HG03354 (cell line): Measurements from ENCODE around the gene DAZAP2.

ENCODE experiments used
- ATAC-seq: cut with Tn5 transposase; IDR thresholded peaks from one replicate; pipeline ENCODE4 v1.9.1; 2021; ENCODE audit warnings: mild to moderate bottlenecking; ENCODE audit not compliant: unreplicated experiment, poor library complexity, severe bottlenecking

The DAZAP2 gene, protein sequence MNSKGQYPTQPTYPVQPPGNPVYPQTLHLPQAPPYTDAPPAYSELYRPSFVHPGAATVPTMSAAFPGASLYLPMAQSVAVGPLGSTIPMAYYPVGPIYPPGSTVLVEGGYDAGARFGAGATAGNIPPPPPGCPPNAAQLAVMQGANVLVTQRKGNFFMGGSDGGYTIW

DNA sequence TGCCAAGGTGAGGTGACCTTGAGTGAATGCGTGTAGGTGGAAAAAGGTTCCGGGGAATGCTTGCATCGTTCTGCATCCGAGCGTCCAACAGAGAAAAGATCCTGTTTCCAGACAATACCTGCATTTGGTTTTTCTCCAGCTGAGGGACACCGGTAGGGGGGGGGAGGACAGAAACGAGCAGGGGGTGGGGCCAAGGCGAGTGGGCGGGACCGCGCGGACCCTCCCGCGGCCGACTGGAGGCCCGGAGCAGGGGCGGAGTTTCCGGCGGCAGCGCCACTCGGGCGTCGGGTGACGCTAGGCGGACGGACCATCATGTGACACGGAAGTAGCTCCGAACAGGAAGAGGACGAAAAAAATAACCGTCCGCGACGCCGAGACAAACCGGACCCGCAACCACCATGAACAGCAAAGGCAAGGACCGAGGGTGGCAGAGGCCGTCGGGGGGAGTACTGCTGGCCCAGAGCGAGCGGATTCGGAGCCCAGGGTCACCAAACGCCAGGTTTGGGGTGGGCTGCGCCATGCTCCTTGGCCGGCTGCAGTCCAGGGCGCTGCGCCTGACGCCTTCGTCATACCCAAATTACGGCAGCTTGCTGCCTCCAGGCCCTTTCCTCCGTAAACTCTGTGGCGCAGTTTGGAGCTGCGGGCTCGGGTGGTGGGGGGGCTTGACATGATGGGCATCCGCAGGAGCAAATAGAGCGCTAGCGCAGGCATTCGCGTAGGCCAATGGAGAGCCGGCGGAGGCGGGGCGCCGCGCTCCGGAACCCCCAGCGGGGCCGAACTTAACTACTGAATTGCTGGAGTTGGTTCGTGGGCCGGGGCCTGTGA, at the start of gene DAZAP2:
Gene DAZAP2, plus strand, starts transcription at position 317 of the 825 bp plus-strand sequence. Its CDS starts 82 bp downstream, at position 399.
- ATAC-seq = peak; percentile 92

DNA sequence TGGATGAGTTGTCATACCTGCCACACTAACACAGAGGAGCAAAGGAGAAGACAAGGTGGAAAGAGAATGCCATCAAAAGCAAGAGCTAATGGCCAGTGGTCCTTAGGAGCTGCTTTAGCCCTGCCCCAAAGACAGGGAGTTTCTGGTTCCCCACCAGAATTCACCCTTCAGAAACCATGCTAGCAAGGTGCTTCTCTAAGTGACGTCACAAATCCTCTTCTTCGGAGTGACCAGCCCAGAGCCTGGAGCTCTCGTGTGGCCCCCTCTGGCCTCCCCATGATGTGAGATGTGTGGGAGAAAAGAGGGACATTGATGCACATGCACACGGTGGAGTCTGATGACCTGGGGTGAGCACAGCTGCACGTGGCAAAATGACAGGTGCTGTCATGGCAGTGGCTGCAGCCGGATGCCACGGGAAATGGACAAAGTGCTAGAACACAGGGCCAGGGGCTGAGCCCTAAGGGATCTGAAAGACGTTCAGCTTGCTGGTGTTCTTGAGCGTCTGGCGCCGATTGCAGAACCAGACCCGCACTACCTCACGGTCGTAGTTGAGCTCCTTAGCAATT, 48.8 kb upstream of the DAZAP2 start:
- no peak for ATAC-seq

DNA sequence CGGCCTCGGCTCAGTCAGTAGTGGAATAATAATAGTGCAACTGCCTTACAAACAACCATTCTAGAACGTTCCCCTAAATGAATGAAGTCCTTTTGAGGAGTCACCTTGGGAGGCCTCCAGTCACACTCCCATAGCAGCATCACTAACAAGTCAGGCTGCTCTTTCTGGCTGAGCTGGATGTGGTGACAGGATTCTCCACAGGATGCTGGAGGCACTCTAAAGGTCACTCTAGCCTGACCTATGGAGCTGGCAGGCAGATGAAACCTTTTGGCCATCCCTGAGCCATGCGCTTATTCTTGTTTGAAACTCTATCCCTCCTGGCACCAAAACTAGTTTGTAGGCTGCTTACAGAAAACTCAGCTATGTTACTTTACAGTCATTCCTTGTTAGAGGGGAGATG, 47.8 kb upstream of the DAZAP2 start:
- ATAC-seq = no peak

DNA sequence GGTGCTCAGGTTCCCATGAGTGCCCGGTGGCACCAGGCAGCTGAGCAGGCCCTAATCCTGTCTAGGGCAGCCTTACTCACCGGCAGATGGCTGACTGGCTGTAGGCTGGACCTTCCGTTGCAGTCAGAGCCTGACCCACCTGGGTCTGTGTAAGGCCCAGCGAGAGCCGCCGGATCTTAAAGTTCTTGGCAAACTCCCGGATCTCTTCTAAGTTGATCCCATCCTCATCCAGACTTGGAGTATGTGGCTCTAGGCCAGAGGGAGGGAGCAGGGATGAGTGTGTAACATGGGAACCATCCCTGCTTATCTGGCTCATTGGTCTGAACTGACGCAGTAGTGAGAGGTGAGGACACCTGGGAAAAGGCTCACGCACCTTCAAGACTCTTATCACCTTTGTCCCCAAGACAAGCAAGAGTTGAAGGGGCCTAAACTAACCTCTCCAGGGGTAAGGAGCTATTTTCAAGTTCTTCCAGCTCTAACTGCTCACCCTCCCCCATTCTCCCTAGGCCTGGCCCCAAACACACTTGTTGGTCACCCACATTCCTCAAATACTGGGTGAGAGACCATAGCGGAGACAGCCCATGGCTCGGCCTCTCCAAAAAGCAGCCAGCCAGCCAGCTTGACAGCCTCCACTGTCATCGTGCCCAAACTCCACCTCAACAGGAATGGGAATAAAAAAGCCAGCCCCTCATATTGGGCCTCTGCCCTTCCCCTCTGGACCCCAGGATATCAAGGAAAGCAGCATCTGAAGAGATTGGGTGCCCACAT, 46.9 kb upstream of the DAZAP2 start:
- no peak for ATAC-seq

DNA sequence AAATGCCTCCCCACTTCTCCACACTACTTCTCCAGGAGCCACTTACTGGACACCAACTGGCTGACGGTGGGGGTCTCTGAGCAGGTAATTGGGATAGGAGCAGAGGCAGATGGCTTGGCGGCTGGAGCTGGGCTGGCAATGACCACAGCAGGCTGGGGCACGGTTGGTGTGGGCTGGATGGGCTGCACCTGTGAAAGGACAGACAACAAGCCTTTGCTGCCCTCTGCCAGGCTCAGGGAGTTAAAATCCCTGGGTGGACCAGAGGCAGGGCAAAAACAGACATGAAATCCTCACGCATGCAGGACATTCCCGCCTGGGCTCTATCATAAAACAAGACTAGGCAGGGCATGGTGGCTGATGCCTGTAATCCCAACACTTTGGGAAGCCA, 46.3 kb upstream of the DAZAP2 start:
- ATAC-seq = no peak

DNA sequence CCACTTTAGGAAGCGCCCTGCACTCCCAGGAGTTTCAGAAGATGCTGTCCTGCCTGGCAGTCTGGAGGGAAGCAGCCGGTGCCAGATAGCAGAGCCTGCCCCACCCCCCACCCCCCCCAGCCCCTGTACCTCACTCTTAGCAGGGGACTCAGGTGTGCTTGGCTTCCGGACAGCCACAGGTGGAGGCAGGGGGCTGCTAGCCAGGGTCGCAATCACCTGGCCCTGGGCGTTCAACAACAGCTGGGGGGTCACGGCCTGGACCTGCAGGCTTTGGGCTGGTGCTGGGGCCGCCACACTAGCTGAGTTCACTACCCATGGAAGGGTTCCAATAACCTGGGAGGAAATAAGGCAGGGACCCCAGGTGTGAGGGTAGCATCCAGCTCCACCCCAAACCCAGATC, 42.8 kb upstream of the DAZAP2 start:
- no peak for ATAC-seq

DNA sequence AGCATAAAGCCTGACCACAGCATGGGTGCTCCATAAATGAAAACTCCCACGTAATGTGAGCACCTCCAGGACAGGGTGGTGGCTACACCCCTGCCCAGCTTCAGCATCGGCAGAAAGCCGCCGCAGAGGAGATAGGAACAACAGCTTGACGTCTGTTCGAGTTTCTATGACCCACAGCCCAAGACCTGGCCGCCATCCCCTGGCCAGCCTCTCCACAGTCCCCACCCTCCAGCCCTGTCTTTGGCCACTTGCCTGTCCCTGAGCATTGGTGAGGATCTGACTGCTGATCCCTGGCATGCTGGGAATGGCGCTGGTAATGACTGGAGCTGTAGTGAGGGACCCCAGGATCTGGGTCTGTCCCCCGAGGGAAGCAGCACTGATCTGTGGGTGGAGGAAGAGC, 42.1 kb upstream of the DAZAP2 start:
- no peak for ATAC-seq

DNA sequence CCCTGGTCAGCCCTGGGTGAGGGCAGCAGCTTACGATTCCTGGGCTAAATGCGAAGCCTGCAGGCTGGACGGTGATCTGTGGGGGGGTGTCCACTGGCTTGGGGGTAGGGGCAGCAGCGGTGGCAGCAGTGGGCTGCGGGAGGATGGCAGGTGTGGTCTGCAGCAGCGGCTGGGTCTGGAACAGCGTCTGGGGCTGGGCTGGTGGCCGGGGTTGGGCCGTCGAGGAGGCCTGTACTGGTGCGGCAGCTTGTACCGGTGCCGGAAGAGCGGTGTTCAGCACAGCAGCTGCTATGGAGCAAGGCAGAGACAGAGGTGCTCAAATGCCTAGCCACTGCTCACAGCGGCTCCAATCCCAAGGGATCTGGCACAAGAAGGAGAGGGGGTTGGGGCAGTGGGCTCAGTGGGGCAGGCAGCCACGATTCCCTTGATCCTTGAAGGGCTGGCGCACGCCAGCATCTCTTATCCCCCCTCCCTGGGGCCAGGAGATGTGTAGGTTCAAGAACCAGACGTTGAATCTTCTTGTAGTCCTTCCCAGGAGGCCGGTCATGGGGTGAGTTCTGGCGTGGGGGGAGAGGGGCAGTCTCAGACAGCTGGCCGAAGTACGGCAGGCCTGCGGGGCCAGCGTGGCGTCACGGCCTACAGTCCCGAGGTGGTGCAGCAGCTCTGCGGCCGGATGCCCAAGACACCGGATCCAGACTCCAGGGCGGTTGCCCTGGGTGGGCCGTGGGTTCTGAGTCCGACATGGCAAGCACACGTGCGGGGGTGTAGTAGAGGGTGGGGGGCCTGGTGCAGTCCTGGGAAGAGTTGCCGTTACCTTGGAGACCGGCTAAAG, 40.7 kb upstream of the DAZAP2 start:
- ATAC-seq = no peak

DNA sequence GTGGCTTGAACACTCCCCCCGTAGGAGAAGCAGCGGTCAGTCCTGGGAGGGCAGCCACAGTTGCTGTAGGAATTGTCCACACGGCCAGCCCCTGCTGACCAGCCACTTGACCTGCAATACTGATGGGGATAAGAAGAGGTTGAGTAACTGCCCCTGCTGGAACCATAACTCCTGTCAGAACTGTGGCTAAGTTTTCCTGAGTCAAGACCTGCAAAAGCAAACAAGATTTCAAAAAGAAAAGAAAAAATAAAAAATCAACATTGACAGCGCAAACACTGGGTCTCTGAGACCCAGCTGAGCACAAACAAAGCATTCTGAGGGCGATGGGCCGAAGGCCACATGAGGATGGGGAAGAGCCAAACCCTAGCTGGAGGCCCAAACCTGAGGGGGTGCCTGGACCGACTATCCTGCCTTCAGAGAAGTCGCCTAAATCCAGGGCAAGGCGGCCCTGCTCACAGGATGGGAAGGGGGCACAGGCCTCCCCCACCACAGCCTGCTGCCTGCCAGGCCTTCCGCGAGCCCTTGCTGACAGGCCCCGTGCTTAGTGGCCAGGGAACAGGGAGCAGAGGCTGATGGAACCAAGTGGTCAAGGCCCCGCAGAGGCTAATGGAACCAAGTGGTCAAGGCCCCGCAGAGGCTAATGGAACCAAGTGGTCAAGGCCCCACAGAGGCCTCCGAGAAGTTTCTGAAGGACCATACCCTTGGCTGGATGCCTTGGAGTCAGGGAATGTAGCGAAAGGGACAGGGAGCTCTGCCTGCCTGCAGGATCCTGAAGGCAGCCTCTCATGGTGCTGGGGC, 39.9 kb upstream of the DAZAP2 start:
- no peak for ATAC-seq

DNA sequence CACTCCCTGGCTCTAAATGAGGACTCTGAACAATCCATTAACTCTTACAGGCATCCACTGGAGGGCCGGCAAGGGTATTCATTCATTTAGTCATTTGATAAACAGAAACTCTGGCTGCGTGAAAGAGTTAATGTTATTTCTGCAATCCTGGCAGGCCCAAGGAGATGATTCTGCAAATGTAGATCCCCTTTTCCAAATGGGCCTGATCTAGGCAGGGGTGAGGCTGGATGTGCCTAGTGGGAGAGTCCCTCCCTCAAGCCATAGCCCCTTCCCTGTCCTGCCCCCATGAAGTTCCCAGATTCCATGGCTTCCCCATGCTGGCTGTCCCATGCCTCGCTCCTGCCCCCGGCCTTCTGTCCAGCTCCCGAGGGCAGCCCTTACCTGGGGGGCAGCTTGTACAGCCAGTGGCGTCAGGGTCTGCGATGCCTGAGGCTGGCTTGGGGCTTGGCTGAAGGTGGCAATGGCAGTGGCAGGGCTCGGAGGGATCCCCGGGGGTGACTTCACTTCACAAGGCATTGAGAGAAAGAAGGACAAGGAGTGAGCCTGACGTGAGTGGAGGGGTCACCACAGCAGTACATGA, 39.2 kb upstream of the DAZAP2 start:
- no peak for ATAC-seq

DNA sequence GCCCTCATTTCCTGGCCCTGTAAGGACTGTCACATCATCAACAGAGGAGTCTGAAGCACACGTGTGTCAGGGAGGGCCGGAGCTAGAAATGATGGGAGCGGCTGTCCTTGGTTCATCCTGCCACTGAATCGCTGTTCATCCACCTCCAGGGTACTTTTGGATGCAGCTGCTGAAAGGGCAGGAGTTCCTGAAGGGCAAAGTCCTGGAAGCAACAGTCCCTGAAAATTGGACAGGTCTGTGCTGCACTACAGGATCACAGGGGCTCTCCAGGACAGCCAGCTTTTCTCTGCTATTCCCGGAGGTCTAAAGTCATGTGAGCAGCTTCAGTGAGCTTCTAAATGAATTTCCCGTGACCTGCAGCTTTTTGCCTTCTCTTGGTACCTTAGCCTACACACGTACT, 38.5 kb upstream of the DAZAP2 start:
- no peak for ATAC-seq

DNA sequence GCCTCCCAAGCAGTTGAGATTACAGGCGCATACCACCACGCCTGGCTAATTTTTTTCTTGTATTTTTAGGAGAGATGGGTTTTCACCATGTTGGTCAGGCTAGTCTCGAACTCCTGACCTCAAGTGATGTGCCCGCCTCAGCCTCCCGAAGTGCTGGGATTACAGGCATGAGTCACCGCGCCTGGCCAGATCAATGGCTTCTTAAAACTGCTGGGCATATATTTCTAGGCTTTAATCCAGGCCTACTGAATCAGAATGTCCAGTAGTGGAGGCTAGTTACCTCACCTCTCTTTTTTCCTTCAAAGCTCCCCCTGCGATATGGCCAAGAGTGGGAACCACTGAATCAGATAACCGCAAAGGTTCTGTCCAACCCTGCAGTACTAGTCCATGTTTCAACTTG, 37.8 kb upstream of the DAZAP2 start:
- ATAC-seq = no peak

DNA sequence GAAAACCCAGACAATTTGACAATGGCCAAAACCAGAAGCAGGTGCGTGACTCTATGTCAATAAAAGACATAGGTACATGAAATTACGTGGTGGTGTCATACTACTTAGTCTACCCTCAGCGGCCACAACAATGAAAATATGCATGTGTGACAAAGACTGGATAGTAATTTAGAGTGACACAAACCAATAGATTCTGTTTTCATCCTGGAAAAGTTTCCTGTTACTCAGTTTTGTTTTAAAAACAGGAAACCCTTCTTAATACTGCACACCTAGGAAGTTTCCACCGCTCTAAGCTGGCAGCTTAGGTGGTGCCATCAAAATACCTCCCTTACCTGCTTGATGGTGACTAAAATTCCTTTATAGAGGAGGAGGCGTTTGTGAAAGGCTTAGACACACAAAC, 35.9 kb upstream of the DAZAP2 start:
- ATAC-seq = no peak

DNA sequence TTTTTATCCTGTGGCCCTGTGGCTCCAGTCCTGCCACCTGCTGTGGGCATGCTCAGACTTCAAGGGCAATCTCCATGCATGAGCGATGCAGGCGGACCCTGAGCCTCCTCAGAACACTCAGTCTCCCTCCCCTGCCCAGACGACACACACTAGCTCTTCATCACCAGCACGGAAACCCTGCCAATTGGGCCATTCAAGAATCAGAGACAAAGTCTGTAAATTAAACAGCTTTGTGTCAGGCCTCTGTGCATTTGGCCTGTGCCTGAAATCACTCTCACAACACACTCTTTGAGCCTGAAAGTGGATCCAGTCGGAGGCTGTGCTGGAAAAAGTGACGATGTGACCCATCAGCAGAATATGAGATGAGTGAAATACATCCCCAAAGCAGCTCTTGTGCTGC, 33.3 kb upstream of the DAZAP2 start:
- no peak for ATAC-seq

DNA sequence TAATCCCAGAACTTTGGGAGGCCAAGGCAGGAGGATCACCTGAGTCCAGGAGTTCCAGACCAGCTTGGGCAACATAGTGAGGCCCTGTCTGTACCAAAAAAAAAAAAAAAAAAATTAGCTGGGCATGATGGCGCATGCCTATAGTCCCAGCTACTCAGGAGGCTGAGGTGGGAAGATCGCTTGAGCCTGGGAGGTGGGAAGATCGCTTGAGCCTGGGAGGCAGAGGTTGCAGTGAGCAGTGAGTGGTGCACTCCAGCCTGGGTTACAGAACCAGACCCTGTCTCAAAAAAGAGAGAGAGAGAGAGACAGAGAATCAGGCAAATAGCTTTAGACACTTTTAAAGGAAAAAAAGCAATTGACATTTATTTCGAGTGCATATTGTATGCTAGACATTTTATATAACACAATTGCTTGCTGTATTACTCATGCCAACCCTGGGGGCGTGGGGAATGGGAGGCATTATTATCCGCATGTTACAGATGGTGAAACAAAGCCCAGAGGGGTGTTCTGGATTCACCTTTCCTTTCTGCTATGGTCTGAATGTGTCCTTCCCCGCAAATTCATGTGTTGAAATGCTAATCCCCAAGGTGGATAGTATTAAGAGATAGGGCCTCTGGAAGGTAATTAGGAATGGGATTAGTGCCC, 30.5 kb upstream of the DAZAP2 start:
- no peak for ATAC-seq

DNA sequence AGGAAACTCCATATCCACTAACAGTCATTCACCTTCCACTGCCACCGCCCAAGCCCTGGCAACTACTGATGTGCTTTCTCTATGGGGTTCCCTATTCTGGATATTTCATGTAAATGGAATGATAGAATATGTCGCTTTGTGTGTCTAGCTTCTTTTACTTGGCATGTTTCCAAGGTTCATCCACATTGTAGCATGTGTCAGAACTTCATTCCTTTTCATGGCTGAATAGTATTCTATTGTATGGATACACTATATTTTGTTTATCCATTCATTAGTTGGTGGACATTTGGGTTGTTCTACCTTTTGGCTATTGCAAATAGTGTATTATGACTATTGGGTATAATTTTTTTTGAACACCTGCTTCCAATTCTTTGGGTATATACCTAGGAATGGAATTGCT, 29.4 kb upstream of the DAZAP2 start:
- no peak for ATAC-seq

DNA sequence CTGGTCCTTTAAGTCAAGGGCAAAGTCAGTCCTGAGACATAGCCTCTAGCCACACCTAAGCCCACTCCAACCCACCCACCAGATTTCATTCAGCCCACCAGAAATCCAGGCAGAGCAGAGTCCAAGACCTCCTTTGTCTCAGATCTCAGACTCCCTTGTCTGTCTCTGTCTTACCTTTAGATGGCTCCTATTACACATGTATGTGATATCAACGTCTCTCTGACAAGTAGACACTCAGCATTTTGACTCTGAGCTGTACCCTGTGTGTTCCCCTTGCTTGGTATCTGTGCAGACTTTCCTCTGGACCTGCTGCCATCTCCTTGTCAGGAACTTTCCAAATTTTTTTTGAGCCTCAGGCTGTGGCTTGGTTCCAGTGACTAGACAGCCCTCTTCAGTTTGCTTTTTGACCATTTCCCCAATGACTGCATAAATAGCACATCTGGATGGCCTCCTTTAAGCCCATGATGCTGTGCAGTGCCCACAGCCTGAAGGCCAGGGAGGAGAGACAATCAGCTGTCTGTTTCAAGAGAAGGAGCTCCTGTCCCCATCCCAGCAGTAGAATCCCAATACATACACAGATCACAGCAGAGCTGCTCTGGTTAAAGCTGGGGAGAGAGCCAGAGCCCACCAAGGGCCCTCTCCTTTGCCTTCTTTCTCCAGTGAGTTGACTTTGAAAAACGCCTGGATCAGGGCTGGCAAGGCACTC, 27.8 kb upstream of the DAZAP2 start:
- no peak for ATAC-seq

DNA sequence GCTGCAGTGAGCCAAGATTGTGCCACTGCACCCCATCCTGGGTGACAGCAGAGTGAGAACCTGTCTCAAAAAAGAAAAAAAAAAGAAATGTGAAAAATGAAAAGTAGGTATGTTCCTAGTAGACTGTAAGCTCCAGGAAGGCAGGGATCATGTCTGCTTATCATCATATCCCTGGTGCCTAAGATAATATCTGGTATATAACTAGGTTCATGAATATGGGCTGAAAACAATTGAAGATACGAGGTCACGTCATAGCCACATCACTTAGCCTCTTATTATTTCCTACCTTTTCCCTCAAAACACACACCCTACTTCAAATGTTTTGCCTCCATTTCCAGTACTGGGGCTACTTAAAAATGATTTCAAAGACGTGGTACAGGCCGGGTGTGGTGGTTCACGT, 23.7 kb upstream of the DAZAP2 start:
- ATAC-seq = no peak
